H1 (cell line): ENCODE results near the gene TAS2R40.

Source experiments
- EZH2 ChIP-seq: fragments of 200-600 bp; sonication (generic); IDR thresholded peaks from 2 replicates; pipeline ENCODE4 v1.7.1; 2012; ENCODE audit warnings: low read depth, mild to moderate bottlenecking, moderate library complexity, low read length, inconsistent platforms; ENCODE audit not compliant: severe bottlenecking
- JUN ChIP-seq: IDR thresholded peaks from 2 replicates; pipeline ENCODE4 v1.6.1; 2011; ENCODE audit warnings: low read depth, mild to moderate bottlenecking, improper control_type of control experiment, low read length

DNA sequence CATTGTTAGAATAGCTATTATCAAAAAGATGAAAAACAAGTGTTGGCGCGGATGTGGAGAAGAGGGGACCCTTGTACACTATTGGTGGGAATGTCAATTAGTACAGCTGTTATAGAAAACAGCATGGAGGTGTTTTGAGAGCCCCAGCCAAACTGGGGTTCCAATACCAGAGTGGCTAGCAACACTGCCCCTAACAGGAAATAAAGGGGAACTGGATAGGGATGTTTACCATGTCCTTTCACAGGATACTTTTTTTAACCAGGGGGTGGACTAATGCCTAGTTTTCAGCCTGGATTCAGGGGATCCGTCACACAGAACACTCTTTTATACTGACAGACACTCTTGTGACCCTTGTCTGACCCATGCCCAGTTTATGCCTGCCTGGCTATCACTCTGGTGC, 34.5 kb downstream of the TAS2R40 start:
- TF ChIP-seq EZH2 (no peak), JUN (no peak)
